ENCODE data around the gene ERC1. TPM values are rescaled to one million over a fixed set of nuclear protein-coding genes. Genes with fewer than 3 reads are reported as not detected.

ERC1 gene
- total and polyA plus RNA-seq, 4 donors = 7.4 to 78.2 (median 39.8) TPM

- no peaks in the 10 kb centered on the region for H3K27me3 ChIP-seq (ENCODE audit: control insufficient read depth in 3 of 3, insufficient read depth in 3 of 3, low read length in 2 of 3)
- peaks cover 0 to 3% (median 1%) of the 10 kb centered on the region in 4 donors for H3K36me3 ChIP-seq (ENCODE audit: control insufficient read depth in 4 of 4, insufficient read depth in 4 of 4, low read length in 4 of 4)
- H3K4me3 ChIP-seq = no peak overlapping the region
- no peak overlapping the region for H3K27ac ChIP-seq (ENCODE audit: low read depth in 1 of 2, low read length in 1 of 2)
- no peak overlapping the region for H3K9ac ChIP-seq (ENCODE audit: insufficient read depth in 1 of 2, low read length in 2 of 2)
- no peak for DNase-seq
- H3K4me1 ChIP-seq (ENCODE audit: control insufficient read depth in 5 of 5, insufficient read depth in 5 of 5, low read length in 5 of 5) = peaks cover 0 to 8% (median 2%) of the 10 kb centered on the region in 5 donors
- H3K9me3 ChIP-seq (ENCODE audit: control insufficient read depth in 4 of 4, insufficient read depth in 3 of 4, low read length in 3 of 4) = no peaks in the 10 kb centered on the region
- TF ChIP-seq CTCF (IDR thresholded peaks at IDR 0.05; ENCODE audit: control extremely low read depth, extremely low read depth) = no peak
- no peak for ATAC-seq (ENCODE audit: insufficient read depth, low FRiP score)
Measured at GRCh38 chr12:946212-946611, 44.8 kb upstream of the ERC1 start.

GRCh38 chr12:946631-947030, 44.4 kb upstream of the ERC1 start:
- no peak overlapping the region for H3K9ac ChIP-seq (ENCODE audit: insufficient read depth in 1 of 2, low read length in 2 of 2)
- H3K4me3 ChIP-seq = no peak overlapping the region
- TF ChIP-seq CTCF (IDR thresholded peaks at IDR 0.05; ENCODE audit: control extremely low read depth, extremely low read depth) = no peak
- no peak for DNase-seq
- peaks cover 0 to 8% (median 2%) of the 10 kb centered on the region in 5 donors for H3K4me1 ChIP-seq (ENCODE audit: control insufficient read depth in 5 of 5, insufficient read depth in 5 of 5, low read length in 5 of 5)
- no peaks in the 10 kb centered on the region for H3K27me3 ChIP-seq (ENCODE audit: control insufficient read depth in 3 of 3, insufficient read depth in 3 of 3, low read length in 2 of 3)
- WGBS, 2 donors = 64 to 65% methylated on average over 6 of the region's 6 CpGs
- ATAC-seq (ENCODE audit: insufficient read depth, low FRiP score) = no peak
- H3K9me3 ChIP-seq (ENCODE audit: control insufficient read depth in 4 of 4, insufficient read depth in 3 of 4, low read length in 3 of 4) = no peaks in the 10 kb centered on the region
- peaks cover 0 to 3% (median 1%) of the 10 kb centered on the region in 4 donors for H3K36me3 ChIP-seq (ENCODE audit: control insufficient read depth in 4 of 4, insufficient read depth in 4 of 4, low read length in 4 of 4)
- H3K27ac ChIP-seq (ENCODE audit: low read depth in 1 of 2, low read length in 1 of 2) = no peak overlapping the region

- H3K36me3 ChIP-seq (ENCODE audit: control insufficient read depth in 4 of 4, insufficient read depth in 4 of 4, low read length in 4 of 4) = peaks cover 0 to 2% (median 0%) of the 10 kb centered on the region in 4 donors
Measured at GRCh38 chr12:948238-948637, 42.8 kb upstream of the ERC1 start.

More at GRCh38 chr12:948238-948637, 42.8 kb upstream of the ERC1 start:
- no peak overlapping the region for H3K27ac ChIP-seq (ENCODE audit: low read depth in 1 of 2, low read length in 1 of 2)
- TF ChIP-seq CTCF (IDR thresholded peaks at IDR 0.05; ENCODE audit: control extremely low read depth, extremely low read depth) = no peak
- H3K9me3 ChIP-seq (ENCODE audit: control insufficient read depth in 4 of 4, insufficient read depth in 3 of 4, low read length in 3 of 4) = no peaks in the 10 kb centered on the region
- H3K4me3 ChIP-seq = no peak overlapping the region
- H3K9ac ChIP-seq (ENCODE audit: insufficient read depth in 1 of 2, low read length in 2 of 2) = no peak overlapping the region
- DNase-seq (no peak), ATAC-seq (ENCODE audit: insufficient read depth, low FRiP score) (no peak)
- H3K27me3 ChIP-seq (ENCODE audit: control insufficient read depth in 3 of 3, insufficient read depth in 3 of 3, low read length in 2 of 3) = no peaks in the 10 kb centered on the region
- 93 to 94% methylated on average over 9 of the region's 9 CpGs for WGBS, 2 donors
- peaks cover 0 to 8% (median 2%) of the 10 kb centered on the region in 5 donors for H3K4me1 ChIP-seq (ENCODE audit: control insufficient read depth in 5 of 5, insufficient read depth in 5 of 5, low read length in 5 of 5)

Data from lung (tissue), 12 donors.